Measurements from ENCODE around the gene DNAJC17. TPM values are rescaled to one million over a fixed set of nuclear protein-coding genes. Genes with fewer than 3 reads are reported as not detected.

The DNAJC17 gene
- total and polyA plus RNA-seq, 2 of the 13 experiments (the other 11 are each of a cell fraction or from before 2014, with no cell fraction given) = 22.2 to 26.5 TPM

GRCh38 chr15:40759961-40760360 is 47.3 kb downstream of the DNAJC17 start:
- POLR2A ChIA-PET = interaction anchor here (0.6 kb wide), 1 partner anchor 63 kb away, joined by 3 read pairs; no protein-coding TSS in a partner anchor
- FAIRE-seq = no peak

GRCh38 chr15:40756938-40757337 is 50.3 kb downstream of the DNAJC17 start:
- Histone ChIP-seq H3K9ac (ENCODE audit: insufficient read depth, low read depth, low read length) (no peak overlapping the region), H3K36me3 (replicated peaks in 1 of 2; ENCODE audit: control insufficient read depth in 1 of 2, insufficient read depth in 2 of 2, low read length in 2 of 2) (peaks cover 2% of the 10 kb centered on the region in 2 experiments; a peak in 3 of 5 replicates), H4K20me1 (ENCODE audit: insufficient read depth, low read length) (no peaks in the 10 kb centered on the region), H3K9me3 (ENCODE audit: low read length) (no peaks in the 10 kb centered on the region), H2AFZ (ENCODE audit: low read length) (no peak overlapping the region), H3K4me2 (ENCODE audit: low read depth, low read length) (peak overlapping the region; percentile 39), H3K27me3 (ENCODE audit: control insufficient read depth in 1 of 2, insufficient read depth in 2 of 2, low read length in 2 of 2) (no peaks in the 10 kb centered on the region), H3K4me1 (ENCODE audit: insufficient read depth, low read length) (peaks cover 66% of the 10 kb centered on the region), H3K79me2 (ENCODE audit: insufficient read depth, low read length) (peaks cover 23% of the 10 kb centered on the region), H3K4me3 (replicated peaks in 1 of 3; ENCODE audit: insufficient read depth in 1 of 3, low read depth in 2 of 3, low read length in 3 of 3) (no peak overlapping the region), H3K27ac (ENCODE audit: extremely low read length, insufficient read depth, low read length) (peak overlapping the region; percentile 36)
- no peak for DNase-seq (ENCODE audit: low spot score)
- intact Hi-C loops (cut with micrococcal nuclease; ENCODE audit: unreplicated experiment) = loop anchor here (10.0 kb wide), 1 partner anchor 162 kb away; the partner anchor contains the start of gene KNL1
- in situ Hi-C loops (cut with HindIII; ENCODE audit: extremely low pct_ligation_motif_present, low pct_unique_long_range_greater_than_20kb) = no loop called here
- no peak for ATAC-seq
- no peak for TF ChIP-seq HOXA7 (CRISPR knock-in tag; IDR thresholded peaks at IDR 0.05)
- TF ChIP-seq, protein P1, sequence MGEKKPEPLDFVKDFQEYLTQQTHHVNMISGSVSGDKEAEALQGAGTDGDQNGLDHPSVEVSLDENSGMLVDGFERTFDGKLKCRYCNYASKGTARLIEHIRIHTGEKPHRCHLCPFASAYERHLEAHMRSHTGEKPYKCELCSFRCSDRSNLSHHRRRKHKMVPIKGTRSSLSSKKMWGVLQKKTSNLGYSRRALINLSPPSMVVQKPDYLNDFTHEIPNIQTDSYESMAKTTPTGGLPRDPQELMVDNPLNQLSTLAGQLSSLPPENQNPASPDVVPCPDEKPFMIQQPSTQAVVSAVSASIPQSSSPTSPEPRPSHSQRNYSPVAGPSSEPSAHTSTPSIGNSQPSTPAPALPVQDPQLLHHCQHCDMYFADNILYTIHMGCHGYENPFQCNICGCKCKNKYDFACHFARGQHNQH (CRISPR knock-in tag; IDR thresholded peaks at IDR 0.05) = no peak
- no peak for TF ChIP-seq GATAD2A (CRISPR knock-in tag; IDR thresholded peaks at IDR 0.05)
- no peak for TF ChIP-seq PPARG (CRISPR knock-in tag; conservative IDR thresholded peaks at IDR 0.05)
- TF ChIP-seq POLR2A (IDR thresholded peaks at IDR 0.05; ENCODE audit: insufficient read depth in 1 of 2, low read depth in 2 of 2, low read length in 2 of 2) = no peak
- no peak for TF ChIP-seq SNAI1 (CRISPR knock-in tag; IDR thresholded peaks at IDR 0.05; ENCODE audit: borderline replicate concordance)
- no peak for TF ChIP-seq SMAD1 (CRISPR knock-in tag; IDR thresholded peaks at IDR 0.05; ENCODE audit: borderline replicate concordance, low read depth)
- no peak for TF ChIP-seq ZNF589 (CRISPR knock-in tag; conservative IDR thresholded peaks at IDR 0.05)
- TF ChIP-seq ZZZ3 (CRISPR knock-in tag; IDR thresholded peaks at IDR 0.05; ENCODE audit: borderline replicate concordance) = no peak
- TF ChIP-seq, protein P2, sequence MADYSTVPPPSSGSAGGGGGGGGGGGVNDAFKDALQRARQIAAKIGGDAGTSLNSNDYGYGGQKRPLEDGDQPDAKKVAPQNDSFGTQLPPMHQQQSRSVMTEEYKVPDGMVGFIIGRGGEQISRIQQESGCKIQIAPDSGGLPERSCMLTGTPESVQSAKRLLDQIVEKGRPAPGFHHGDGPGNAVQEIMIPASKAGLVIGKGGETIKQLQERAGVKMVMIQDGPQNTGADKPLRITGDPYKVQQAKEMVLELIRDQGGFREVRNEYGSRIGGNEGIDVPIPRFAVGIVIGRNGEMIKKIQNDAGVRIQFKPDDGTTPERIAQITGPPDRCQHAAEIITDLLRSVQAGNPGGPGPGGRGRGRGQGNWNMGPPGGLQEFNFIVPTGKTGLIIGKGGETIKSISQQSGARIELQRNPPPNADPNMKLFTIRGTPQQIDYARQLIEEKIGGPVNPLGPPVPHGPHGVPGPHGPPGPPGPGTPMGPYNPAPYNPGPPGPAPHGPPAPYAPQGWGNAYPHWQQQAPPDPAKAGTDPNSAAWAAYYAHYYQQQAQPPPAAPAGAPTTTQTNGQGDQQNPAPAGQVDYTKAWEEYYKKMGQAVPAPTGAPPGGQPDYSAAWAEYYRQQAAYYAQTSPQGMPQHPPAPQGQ (CRISPR knock-in tag; IDR thresholded peaks at IDR 0.05; ENCODE audit: borderline replicate concordance) = no peak
- no peak for TF ChIP-seq MIER2 (CRISPR knock-in tag; IDR thresholded peaks at IDR 0.05)
- WGBS (ENCODE audit: low lambda C conversion rate) = 28% methylated on average over 6 of the region's 6 CpGs
- no TSS peak for BruUV-seq (replicated peaks)
- ChIA-PET POLR2A (interaction anchor here (1.3 kb wide), 1 partner anchor 51 kb away, joined by 3 read pairs; the partner anchor contains the start of gene DNAJC17), CTCF (ENCODE audit: low intra/inter-chr PET ratio, low total read pairs) (no interaction called here)
- no peak for FAIRE-seq

More at GRCh38 chr15:40759961-40760360, 47.3 kb downstream of the DNAJC17 start:
- Histone ChIP-seq H3K36me3 (replicated peaks in 1 of 2; ENCODE audit: control insufficient read depth in 1 of 2, insufficient read depth in 2 of 2, low read length in 2 of 2) (no peaks in the 10 kb centered on the region), H3K4me1 (ENCODE audit: insufficient read depth, low read length) (peaks cover 62% of the 10 kb centered on the region), H3K4me3 (replicated peaks in 1 of 3; ENCODE audit: insufficient read depth in 1 of 3, low read depth in 2 of 3, low read length in 3 of 3) (0 out of 6 replicates have a peak overlapping the region, but pooled peaks of 1 of the 3 experiments have one; percentile 5), H3K27me3 (ENCODE audit: control insufficient read depth in 1 of 2, insufficient read depth in 2 of 2, low read length in 2 of 2) (no peaks in the 10 kb centered on the region), H3K27ac (ENCODE audit: extremely low read length, insufficient read depth, low read length) (peak overlapping the region; percentile 67), H2AFZ (ENCODE audit: low read length) (peak overlapping the region; percentile 45), H3K9ac (ENCODE audit: insufficient read depth, low read depth, low read length) (no peak overlapping the region; the same call in 1 of the 2 replicates), H4K20me1 (ENCODE audit: insufficient read depth, low read length) (no peaks in the 10 kb centered on the region), H3K79me2 (ENCODE audit: insufficient read depth, low read length) (peaks cover 6% of the 10 kb centered on the region), H3K4me2 (ENCODE audit: low read depth, low read length) (peak overlapping the region; percentile 55), H3K9me3 (ENCODE audit: low read length) (no peaks in the 10 kb centered on the region)
- intact Hi-C loops (cut with micrococcal nuclease; ENCODE audit: unreplicated experiment) (loop anchor here (5.0 to 10.0 kb wide), 2 partner anchors 165 to 193 kb away; partner anchors contain the start of genes CCDC32, KNL1 and RPUSD2), in situ Hi-C loops (cut with HindIII; ENCODE audit: extremely low pct_ligation_motif_present, low pct_unique_long_range_greater_than_20kb) (no loop called here)
- DNase-seq (ENCODE audit: low spot score) (no peak), ATAC-seq (no peak)
- CTCF ChIA-PET (ENCODE audit: low intra/inter-chr PET ratio, low total read pairs) = no interaction called here
- BruUV-seq (replicated peaks) = no TSS peak
- WGBS (ENCODE audit: low lambda C conversion rate) = 96% methylated on average over 5 of the region's 5 CpGs
- TF ChIP-seq SOX6 (IDR thresholded peaks at IDR 0.05) (no peak), SOX6 (CRISPR knock-in tag; IDR thresholded peaks at IDR 0.05) (0 out of 2 replicates have a peak, but pooled peaks have one; percentile 10), MED8 (CRISPR knock-in tag; IDR thresholded peaks at IDR 0.05; ENCODE audit: insufficient replicate concordance) (no peak), ZNF629 (CRISPR knock-in tag; conservative IDR thresholded peaks at IDR 0.05) (no peak)

Measured in HepG2 (cell line).